Common myeloid progenitor, CD34-positive (primary cell): ENCODE measurements around the gene SULT2B1.
A peak's percentile ranks its signal among the peaks of the same experiment; 100 is the strongest.

Experiments
- CTCF ChIA-PET: fragments of 350-600 bp; sonication (Branson Sonifier 250); formaldehyde crosslinking; loops from one replicate; lab custom pipeline; 2021; ENCODE audit warnings: antibody characterized with exemption; lab: Charles Lee
- POLR2A ChIA-PET: fragments of 350-600 bp; sonication (Branson Sonifier 250); formaldehyde crosslinking; loops from one replicate; lab custom pipeline; 2021; ENCODE audit warnings: antibody characterized with exemption; lab: Charles Lee
- DNase-seq, 3 donors: peaks; one replicate each; pipeline versions ENCODE4 v3.0.0 to v3.0.0-alpha.2; 2013
- H3K27ac ChIP-seq, 2 experiments: 1 replicate in 1 of 2; 2 replicates in 1 of 2; pipeline ENCODE4 v1.7.0; 2013; ENCODE audit warnings: inconsistent platforms in 2 of 2, low read length in 2 of 2, mild to moderate bottlenecking in 2 of 2, low read depth in 1 of 2, moderate library complexity in 1 of 2; ENCODE audit not compliant: severe bottlenecking in 2 of 2, insufficient read depth in 1 of 2, poor library complexity in 1 of 2
- H3K27me3 ChIP-seq, 5 experiments: replicated peaks in 2 of 5; 1 replicate in 3 of 5; 2 replicates in 2 of 5; pipeline versions ENCODE4 v1.6.1 to v1.7.0; 2013; ENCODE audit warnings: low read length in 4 of 5, mild to moderate bottlenecking in 2 of 5, moderate library complexity in 2 of 5, inconsistent platforms in 1 of 5; ENCODE audit not compliant: insufficient read depth in 5 of 5, control insufficient read depth in 4 of 5
- H3K36me3 ChIP-seq, 4 experiments: 1 replicate in 2 of 4; 2 replicates in 2 of 4; pipeline versions ENCODE4 v1.6.1 to v1.7.0; 2013; ENCODE audit warnings: low read length in 3 of 4, control low read depth in 1 of 4, mild to moderate bottlenecking in 1 of 4; ENCODE audit not compliant: control insufficient read depth in 4 of 4, insufficient read depth in 4 of 4
- H3K4me1 ChIP-seq, 4 experiments: 1 replicate in 3 of 4; 2 replicates in 1 of 4; pipeline versions ENCODE4 v1.6.1 to v1.7.1; 2013; ENCODE audit warnings: low read length in 3 of 4, mild to moderate bottlenecking in 3 of 4, control low read depth in 1 of 4, inconsistent platforms in 1 of 4, moderate library complexity in 1 of 4; ENCODE audit not compliant: control insufficient read depth in 4 of 4, insufficient read depth in 4 of 4; ENCODE audit errors: control extremely low read depth in 1 of 4
- H3K4me3 ChIP-seq, 7 experiments: 1 replicate in 4 of 7; 2 replicates in 3 of 7; pipeline versions ENCODE4 v1.5.1 to v1.7.0; 2013; ENCODE audit warnings: mild to moderate bottlenecking in 7 of 7, low read length in 6 of 7, moderate library complexity in 6 of 7, inconsistent platforms in 2 of 7, low read depth in 2 of 7, control low read depth in 1 of 7; ENCODE audit not compliant: insufficient read depth in 4 of 7, control insufficient read depth in 1 of 7; ENCODE audit errors: extremely low read depth in 1 of 7
- H3K9me3 ChIP-seq, 5 experiments: 1 replicate in 4 of 5; 2 replicates in 1 of 5; pipeline versions ENCODE4 v1.6.1 to v1.7.1; 2013; ENCODE audit warnings: low read length in 4 of 5, mild to moderate bottlenecking in 2 of 5, inconsistent platforms in 1 of 5, low read depth in 1 of 5, moderate library complexity in 1 of 5; ENCODE audit not compliant: control insufficient read depth in 4 of 5, insufficient read depth in 2 of 5; ENCODE audit errors: control extremely low read depth in 1 of 5
- WGBS: methylation state at CpG from one replicate; pipeline ENCODE4 v1.1.5; 2013; ENCODE audit not compliant: insufficient coverage; 5-methylcytosine and 5-hydroxymethylcytosine counted together

The SULT2B1 gene

DNA sequence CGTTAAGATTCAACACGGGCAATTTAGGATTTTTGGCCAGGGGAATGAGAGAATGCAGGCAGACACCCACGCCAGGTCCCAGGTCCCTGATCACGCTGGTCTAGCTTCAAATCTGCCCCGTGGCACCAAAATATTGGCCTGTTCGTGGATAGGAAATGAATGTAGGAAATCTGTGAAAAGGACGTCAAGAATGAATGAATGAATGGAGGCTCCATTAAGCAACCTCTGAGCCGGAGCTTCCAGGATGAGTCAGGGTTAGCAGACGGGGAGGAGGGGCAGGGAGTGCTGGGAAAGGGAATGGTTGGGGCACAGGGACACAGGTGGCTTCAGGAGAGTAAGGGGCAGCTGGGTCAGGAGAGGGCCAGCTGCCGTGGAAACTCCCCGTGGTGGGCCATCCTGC lies 4.2 kb downstream of the SULT2B1 start:
- WGBS, result 94% methylated on average over 10 of the region's 11 CpGs
- ChIA-PET CTCF (no interaction called here), POLR2A (no interaction called here)
- H3K4me3 ChIP-seq, result no peak overlapping the region
- peaks cover 0 to 5% (median 4%) of the 10 kb centered on the region in 5 experiments for H3K27me3 ChIP-seq
- no peak for DNase-seq
- no peaks in the 10 kb centered on the region for H3K9me3 ChIP-seq
- H3K4me1 ChIP-seq, result peaks cover 0 to 12% (median 3%) of the 10 kb centered on the region in 4 experiments
- no peaks in the 10 kb centered on the region for H3K36me3 ChIP-seq
- no peak overlapping the region for H3K27ac ChIP-seq

- no peak for DNase-seq
- WGBS, result 97% methylated on average over 5 of the region's 5 CpGs
- H3K27ac ChIP-seq, result no peak overlapping the region
- H3K9me3 ChIP-seq, result no peaks in the 10 kb centered on the region
- H3K4me3 ChIP-seq, result no peak overlapping the region
- peaks cover 0 to 5% (median 4%) of the 10 kb centered on the region in 5 experiments for H3K27me3 ChIP-seq
- POLR2A ChIA-PET, result no interaction called here
- H3K4me1 ChIP-seq, result peaks cover 0 to 12% (median 3%) of the 10 kb centered on the region in 4 experiments
- CTCF ChIA-PET, result interaction anchor here (1.1 kb wide), 1 partner anchor 48 kb away, joined by 3 read pairs; no protein-coding TSS in a partner anchor
- H3K36me3 ChIP-seq, result no peaks in the 10 kb centered on the region
Observed at GRCh38 chr19:48556825-48557224, 4.9 kb downstream of the SULT2B1 start.

- Histone ChIP-seq H3K27me3 (peaks cover 0 to 5% (median 4%) of the 10 kb centered on the region in 5 experiments), H3K4me1 (peaks cover 0 to 12% (median 3%) of the 10 kb centered on the region in 4 experiments), H3K36me3 (no peaks in the 10 kb centered on the region), H3K27ac (no peak overlapping the region), H3K4me3 (peak overlapping the region in 4 of 7 experiments; percentile 19 to 48 (median 24)), H3K9me3 (no peaks in the 10 kb centered on the region)
- peak; percentile 16 to 63 (median 51) for DNase-seq
- 20% methylated on average over 22 of the region's 27 CpGs for WGBS
- ChIA-PET POLR2A (interaction anchor here (0.5 kb wide), 1 partner anchor 10 kb away, joined by 3 read pairs; no protein-coding TSS in a partner anchor), CTCF (interaction anchor here (1.2 kb wide), 1 partner anchor 69 kb away, joined by 3 read pairs; no protein-coding TSS in a partner anchor)
Observed at GRCh38 chr19:48558018-48558684, 6.2 kb downstream of the SULT2B1 start.

DNA sequence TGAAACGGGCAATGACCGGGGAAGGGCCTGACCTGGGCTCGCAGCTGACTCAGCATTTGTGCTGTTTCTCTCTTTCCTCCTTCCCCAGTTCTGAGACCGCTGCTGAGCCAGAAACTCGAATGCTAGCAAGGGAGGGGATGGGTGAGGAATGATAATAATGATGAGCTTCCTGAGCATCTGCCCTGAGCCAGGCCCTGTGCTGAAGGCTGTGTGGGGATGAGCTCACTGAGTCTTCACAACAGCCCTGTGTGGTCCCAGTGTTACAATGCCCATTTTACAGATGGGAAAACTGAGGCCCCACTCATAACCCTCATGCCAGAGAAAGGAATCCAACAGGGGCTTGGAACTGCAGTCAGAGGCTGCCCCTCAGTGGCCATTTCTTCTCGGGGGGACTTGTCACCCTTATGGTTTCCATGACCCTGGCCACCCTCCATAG lies 8.1 kb downstream of the SULT2B1 start:
- Histone ChIP-seq H3K27me3 (peaks cover 0 to 5% (median 4%) of the 10 kb centered on the region in 5 experiments), H3K9me3 (no peaks in the 10 kb centered on the region), H3K27ac (no peak overlapping the region), H3K36me3 (no peaks in the 10 kb centered on the region), H3K4me1 (peaks cover 0 to 4% (median 2%) of the 10 kb centered on the region in 4 experiments), H3K4me3 (no peak overlapping the region)
- ChIA-PET POLR2A (no interaction called here), CTCF (interaction anchor here (0.6 kb wide), 1 partner anchor 54 kb away, joined by 4 read pairs; the partner anchor contains the start of gene FAM83E)
- DNase-seq, result peak in 2 of 3 donors; percentile 44 to 51
- 100% methylated on average over 1 of the region's 6 CpGs for WGBS

- Histone ChIP-seq H3K27me3 (peaks cover 0 to 5% (median 4%) of the 10 kb centered on the region in 5 experiments), H3K4me1 (peaks cover 0 to 4% (median 2%) of the 10 kb centered on the region in 4 experiments), H3K4me3 (no peak overlapping the region), H3K36me3 (no peaks in the 10 kb centered on the region), H3K9me3 (no peaks in the 10 kb centered on the region), H3K27ac (no peak overlapping the region)
- POLR2A ChIA-PET, result no interaction called here
- CTCF ChIA-PET, result no interaction called here
- DNase-seq, result no peak
- WGBS, result 90% methylated on average over 11 of the region's 11 CpGs
Observed at GRCh38 chr19:48561412-48561811, 9.4 kb downstream of the SULT2B1 start.

GRCh38 chr19:48565090-48565489 lies 13.1 kb downstream of the SULT2B1 start:
- Histone ChIP-seq H3K27ac (no peak overlapping the region), H3K27me3 (peaks cover 0 to 11% (median 9%) of the 10 kb centered on the region in 5 experiments), H3K9me3 (peaks cover 0 to 1% (median 0%) of the 10 kb centered on the region in 5 experiments), H3K4me1 (no peaks in the 10 kb centered on the region), H3K4me3 (no peak overlapping the region), H3K36me3 (no peaks in the 10 kb centered on the region)
- CTCF ChIA-PET, result no interaction called here
- no peak for DNase-seq
- 100% methylated on average over 5 of the region's 7 CpGs for WGBS
- POLR2A ChIA-PET, result no interaction called here

GRCh38 chr19:48568345-48568886 lies 16.4 kb downstream of the SULT2B1 start:
- 59% methylated on average over 18 of the region's 19 CpGs for WGBS
- ChIA-PET CTCF (interaction anchor here (1.2 kb wide), 1 partner anchor 15 kb away, joined by 3 read pairs; no protein-coding TSS in a partner anchor), POLR2A (interaction anchor here (0.9 kb wide), 1 partner anchor 10 kb away, joined by 3 read pairs; no protein-coding TSS in a partner anchor)
- DNase-seq, result peak; percentile 22 to 52 (median 45)
- peaks cover 0 to 11% (median 9%) of the 10 kb centered on the region in 5 experiments for H3K27me3 ChIP-seq
- H3K4me3 ChIP-seq, result no peak overlapping the region
- H3K36me3 ChIP-seq, result no peaks in the 10 kb centered on the region
- H3K4me1 ChIP-seq, result no peaks in the 10 kb centered on the region
- no peak overlapping the region for H3K27ac ChIP-seq
- peaks cover 0 to 1% (median 0%) of the 10 kb centered on the region in 5 experiments for H3K9me3 ChIP-seq
